H9 (cell line): ENCODE measurements around the gene CFAP298. TPM values are rescaled to one million over a fixed set of nuclear protein-coding genes. Genes with fewer than 3 reads are reported as not detected.

Source experiments
- DNase-seq: peaks from one replicate; pipeline ENCODE4 v3.0.0-alpha.2; 2017
- H2AFZ ChIP-seq: one replicate; pipeline ENCODE4 v1.6.1; 2013; ENCODE audit warnings: mild to moderate bottlenecking, low read length, control low read depth, moderate library complexity
- H2AK5ac ChIP-seq: 2 replicates; pipeline ENCODE4 v1.6.1; 2013; ENCODE audit warnings: low read length, control low read depth, mixed read lengths; ENCODE audit not compliant: insufficient read length
- H2BK120ac ChIP-seq: one replicate; pipeline ENCODE4 v1.6.1; 2013; ENCODE audit warnings: low read depth, mild to moderate bottlenecking, low read length, control low read depth, inconsistent platforms; ENCODE audit not compliant: poor library complexity, severe bottlenecking
- H2BK12ac ChIP-seq: 2 replicates; pipeline ENCODE4 v1.6.1; 2013; ENCODE audit warnings: low read length, control low read depth, mixed read lengths, low read depth; ENCODE audit not compliant: insufficient read length
- H2BK15ac ChIP-seq: 2 replicates; pipeline ENCODE4 v1.6.1; 2013; ENCODE audit warnings: low read depth, low read length, control low read depth
- H2BK20ac ChIP-seq: one replicate; pipeline ENCODE4 v1.6.1; 2013; ENCODE audit warnings: low read depth, mild to moderate bottlenecking, low read length, control low read depth, inconsistent platforms; ENCODE audit not compliant: poor library complexity, severe bottlenecking
- H2BK5ac ChIP-seq: 2 replicates; pipeline ENCODE4 v1.6.1; 2013; ENCODE audit warnings: low read length, control low read depth, mixed read lengths; ENCODE audit not compliant: insufficient read length
- H3K14ac ChIP-seq: 2 replicates; pipeline ENCODE4 v1.6.1; 2013; ENCODE audit warnings: low read length, control low read depth; ENCODE audit not compliant: insufficient read depth
- H3K18ac ChIP-seq: 2 replicates; pipeline ENCODE4 v1.6.1; 2013; ENCODE audit warnings: low read depth, mild to moderate bottlenecking, mixed read lengths, low read length, control low read depth; ENCODE audit not compliant: insufficient read length
- H3K23ac ChIP-seq: 2 replicates; pipeline ENCODE4 v1.6.1; 2013; ENCODE audit warnings: low read length, control low read depth, mixed read lengths, low read depth; ENCODE audit not compliant: insufficient read length
- H3K23me2 ChIP-seq: 2 replicates; pipeline ENCODE4 v1.6.1; 2013; ENCODE audit warnings: low read depth, mild to moderate bottlenecking, mixed read lengths, low read length, control low read depth; ENCODE audit not compliant: insufficient read length, poor library complexity, severe bottlenecking
- H3K27ac ChIP-seq: 2 replicates; pipeline ENCODE4 v1.5.1; 2013; ENCODE audit warnings: low read length, control low read depth, mixed read lengths, low read depth; ENCODE audit not compliant: insufficient read length
- H3K27me3 ChIP-seq: 2 replicates; pipeline ENCODE4 v1.6.1; 2013; ENCODE audit warnings: low read length, control low read depth, inconsistent platforms; ENCODE audit not compliant: insufficient read depth
- H3K4ac ChIP-seq: 2 replicates; pipeline ENCODE4 v1.6.1; 2013; ENCODE audit warnings: low read depth, mild to moderate bottlenecking, control low read depth, inconsistent platforms, low read length, moderate library complexity
- H3K4me1 ChIP-seq: 2 replicates; pipeline ENCODE4 v1.6.1; 2013; ENCODE audit warnings: low read length, control low read depth, inconsistent platforms; ENCODE audit not compliant: insufficient read depth
- H3K4me2 ChIP-seq: 2 replicates; pipeline ENCODE4 v1.6.1; 2013; ENCODE audit warnings: low read length, control low read depth, mixed read lengths; ENCODE audit not compliant: insufficient read length, insufficient read depth
- H3K56ac ChIP-seq: 2 replicates; pipeline ENCODE4 v1.6.1; 2013; ENCODE audit warnings: low read depth, mild to moderate bottlenecking, mixed read lengths, low read length, control low read depth; ENCODE audit not compliant: insufficient read length
- H3K79me1 ChIP-seq: 2 replicates; pipeline ENCODE4 v1.6.1; 2013; ENCODE audit warnings: low read depth, mild to moderate bottlenecking, moderate library complexity, low read length, control low read depth, inconsistent platforms; ENCODE audit not compliant: insufficient read depth, poor library complexity, severe bottlenecking
- H3K79me2 ChIP-seq: 2 replicates; pipeline ENCODE4 v1.6.1; 2013; ENCODE audit warnings: low read length, control low read depth, inconsistent platforms; ENCODE audit not compliant: insufficient read depth
- H3K9ac ChIP-seq: 2 replicates; pipeline ENCODE4 v1.6.1; 2013; ENCODE audit warnings: low read length, control low read depth, mixed read lengths; ENCODE audit not compliant: insufficient read length; ENCODE audit errors: extremely low read depth
- H3K9me3 ChIP-seq: one replicate; pipeline ENCODE4 v1.6.1; 2013; ENCODE audit warnings: low read depth, low read length, inconsistent platforms; ENCODE audit not compliant: control insufficient read depth
- H3T11ph ChIP-seq: one replicate; pipeline ENCODE4 v1.6.1; 2013; ENCODE audit warnings: mild to moderate bottlenecking, low read length, control low read depth, inconsistent platforms
- H4K20me1 ChIP-seq: one replicate; pipeline ENCODE4 v1.6.1; 2013; ENCODE audit not compliant: control insufficient read depth, insufficient read length, insufficient read depth
- H4K5ac ChIP-seq: 2 replicates; pipeline ENCODE4 v1.6.1; 2013; ENCODE audit warnings: low read depth, mild to moderate bottlenecking, mixed read lengths, low read length, control low read depth; ENCODE audit not compliant: insufficient read length
- H4K8ac ChIP-seq: replicated peaks from 2 replicates; pipeline ENCODE4 v1.6.1; 2013; ENCODE audit warnings: low read length, control low read depth, mixed read lengths, low read depth; ENCODE audit not compliant: insufficient read length
- H4K91ac ChIP-seq: 2 replicates; pipeline ENCODE4 v1.6.1; 2013; ENCODE audit warnings: low read depth, mild to moderate bottlenecking, moderate library complexity, mixed read lengths, low read length, control low read depth; ENCODE audit not compliant: insufficient read length
- H3K27ac Mint-ChIP-seq, 3 experiments: 2 replicates in 2 of 3; 3 replicates in 1 of 3; pipeline ENCODE4 v1.8.0; 2020 to 2021; ENCODE audit warnings: mixed read lengths in 3 of 3, mild to moderate bottlenecking in 1 of 3, moderate library complexity in 1 of 3
- H3K27me3 Mint-ChIP-seq: 2 replicates; pipeline ENCODE4 v1.8.0; 2021; ENCODE audit warnings: low read depth, mild to moderate bottlenecking, moderate library complexity, mixed read lengths
- H3K36me3 Mint-ChIP-seq, 3 experiments: 2 replicates in 2 of 3; 3 replicates in 1 of 3; pipeline ENCODE4 v1.8.0; 2020 to 2021; ENCODE audit warnings: low read depth in 3 of 3, mixed read lengths in 3 of 3; ENCODE audit not compliant: insufficient read depth in 1 of 3
- H3K4me1 Mint-ChIP-seq, 2 experiments: 2 replicates each; pipeline ENCODE4 v1.8.0; 2020; ENCODE audit warnings: mixed read lengths in 2 of 2
- H3K4me3 Mint-ChIP-seq, 2 experiments: 2 replicates in 1 of 2; 3 replicates in 1 of 2; pipeline ENCODE4 v1.8.0; 2020 to 2021; ENCODE audit warnings: mild to moderate bottlenecking in 2 of 2, mixed read lengths in 2 of 2, moderate library complexity in 1 of 2
- H3K9me3 Mint-ChIP-seq, 2 experiments: 2 replicates in 1 of 2; 3 replicates in 1 of 2; pipeline ENCODE4 v1.8.0; 2020; ENCODE audit warnings: mild to moderate bottlenecking in 2 of 2, mixed read lengths in 2 of 2, moderate library complexity in 1 of 2
- WGBS: extraction: QIAGEN DNeasy Blood & Tissue Kit; methylation state at CpG from one replicate; pipeline ENCODE4 v1.1.7; 2013; ENCODE audit warnings: missing lambda C conversion rate, low lambda C conversion rate, mixed read lengths; ENCODE audit not compliant: insufficient read length; ENCODE audit errors: extremely low coverage; 5-methylcytosine and 5-hydroxymethylcytosine counted together
- total RNA-seq: library from RNA; stranded (reverse); gene quantifications from 2 replicates; pipeline ENCODE4 v1.2.1, GENCODE V29; 2021
- TF ChIP-seq, protein P1 (sequence below): fragments of 200-600 bp; sonication (generic); conservative IDR thresholded peaks from 3 replicates; pipeline ENCODE4 v1.8.0; 2021; ENCODE audit warnings: antibody characterized with exemption, mild to moderate bottlenecking

CFAP298 gene
- total RNA-seq, 1 experiment from 2014 or later = 81.8 TPM

DNA sequence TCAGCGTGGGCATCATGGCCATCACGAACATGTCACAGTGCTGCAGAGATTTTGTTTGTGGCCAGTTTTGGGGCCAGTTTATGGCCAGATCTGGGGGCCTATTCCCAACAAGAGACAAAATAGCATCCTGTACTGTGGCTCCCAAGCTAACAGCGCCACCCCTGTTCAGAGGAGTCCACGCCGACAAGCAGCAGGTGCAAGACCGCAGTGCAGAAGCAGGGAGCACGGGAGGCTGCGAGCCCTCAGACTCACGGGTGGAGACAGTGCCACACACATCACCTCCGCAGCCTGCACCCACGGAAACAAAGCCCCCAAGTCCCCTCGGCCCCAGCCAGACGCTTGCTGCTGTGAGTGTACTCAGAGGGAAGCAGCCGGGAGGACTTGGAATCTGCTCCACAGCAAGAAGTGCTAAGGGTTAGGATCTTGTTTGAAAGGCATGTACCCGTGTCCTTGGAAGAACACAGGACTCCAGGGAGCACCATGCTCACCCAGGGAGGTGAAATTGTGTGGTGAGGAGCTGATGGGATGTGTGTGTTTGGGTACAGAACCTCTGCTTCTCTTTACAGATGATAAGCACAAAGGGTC lies 34.0 kb downstream of the CFAP298 start:
- H2BK15ac ChIP-seq = no peak overlapping the region
- no peak overlapping the region for H2BK5ac ChIP-seq
- H3K27me3 Mint-ChIP-seq = peaks cover 9% of the 10 kb centered on the region
- no peak overlapping the region for H4K5ac ChIP-seq
- H2AK5ac ChIP-seq = no peak overlapping the region
- H3K9ac ChIP-seq = no peak overlapping the region
- no peaks in the 10 kb centered on the region for H3K4me1 ChIP-seq
- no peak overlapping the region for H3K4me3 Mint-ChIP-seq
- H3K23ac ChIP-seq = no peak overlapping the region
- H3K18ac ChIP-seq = no peak overlapping the region
- H3K36me3 Mint-ChIP-seq = no peaks in the 10 kb centered on the region
- H3T11ph ChIP-seq = no peak overlapping the region
- peaks cover 2 to 10% of the 10 kb centered on the region in 2 experiments; a peak in 2 of 4 replicates for H3K4me1 Mint-ChIP-seq
- no CpG with 5 or more reads among the region's 15 CpGs for WGBS
- no peak overlapping the region for H4K8ac ChIP-seq
- H4K20me1 ChIP-seq = no peaks in the 10 kb centered on the region
- no peak overlapping the region for H3K4me2 ChIP-seq
- H2BK12ac ChIP-seq = no peak overlapping the region
- no peak overlapping the region for H3K4ac ChIP-seq
- H3K27ac Mint-ChIP-seq = no peak overlapping the region
- H3K9me3 Mint-ChIP-seq = no peaks in the 10 kb centered on the region
- no peaks in the 10 kb centered on the region for H3K27me3 ChIP-seq
- H3K79me2 ChIP-seq = no peaks in the 10 kb centered on the region
- H3K23me2 ChIP-seq = no peaks in the 10 kb centered on the region
- no peak overlapping the region for H2BK120ac ChIP-seq
- no peaks in the 10 kb centered on the region for H3K79me1 ChIP-seq
- H3K14ac ChIP-seq = no peak overlapping the region
- peak; percentile 79 for DNase-seq
- no peak overlapping the region for H3K56ac ChIP-seq
- no peak overlapping the region for H4K91ac ChIP-seq
- TF ChIP-seq, protein P1, sequence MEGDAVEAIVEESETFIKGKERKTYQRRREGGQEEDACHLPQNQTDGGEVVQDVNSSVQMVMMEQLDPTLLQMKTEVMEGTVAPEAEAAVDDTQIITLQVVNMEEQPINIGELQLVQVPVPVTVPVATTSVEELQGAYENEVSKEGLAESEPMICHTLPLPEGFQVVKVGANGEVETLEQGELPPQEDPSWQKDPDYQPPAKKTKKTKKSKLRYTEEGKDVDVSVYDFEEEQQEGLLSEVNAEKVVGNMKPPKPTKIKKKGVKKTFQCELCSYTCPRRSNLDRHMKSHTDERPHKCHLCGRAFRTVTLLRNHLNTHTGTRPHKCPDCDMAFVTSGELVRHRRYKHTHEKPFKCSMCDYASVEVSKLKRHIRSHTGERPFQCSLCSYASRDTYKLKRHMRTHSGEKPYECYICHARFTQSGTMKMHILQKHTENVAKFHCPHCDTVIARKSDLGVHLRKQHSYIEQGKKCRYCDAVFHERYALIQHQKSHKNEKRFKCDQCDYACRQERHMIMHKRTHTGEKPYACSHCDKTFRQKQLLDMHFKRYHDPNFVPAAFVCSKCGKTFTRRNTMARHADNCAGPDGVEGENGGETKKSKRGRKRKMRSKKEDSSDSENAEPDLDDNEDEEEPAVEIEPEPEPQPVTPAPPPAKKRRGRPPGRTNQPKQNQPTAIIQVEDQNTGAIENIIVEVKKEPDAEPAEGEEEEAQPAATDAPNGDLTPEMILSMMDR = peak; percentile 79
- no peaks in the 10 kb centered on the region for H3K9me3 ChIP-seq
- no peak overlapping the region for H2BK20ac ChIP-seq
- H2AFZ ChIP-seq = no peak overlapping the region
- H3K27ac ChIP-seq = no peak overlapping the region
